Measurements from ENCODE around the gene CHAC2. TPM values are rescaled to one million over a fixed set of nuclear protein-coding genes. Genes with fewer than 3 reads are reported as not detected.

The CHAC2 gene
- total RNA-seq, 1 experiment from 2014 or later: 8.4 TPM

DNA sequence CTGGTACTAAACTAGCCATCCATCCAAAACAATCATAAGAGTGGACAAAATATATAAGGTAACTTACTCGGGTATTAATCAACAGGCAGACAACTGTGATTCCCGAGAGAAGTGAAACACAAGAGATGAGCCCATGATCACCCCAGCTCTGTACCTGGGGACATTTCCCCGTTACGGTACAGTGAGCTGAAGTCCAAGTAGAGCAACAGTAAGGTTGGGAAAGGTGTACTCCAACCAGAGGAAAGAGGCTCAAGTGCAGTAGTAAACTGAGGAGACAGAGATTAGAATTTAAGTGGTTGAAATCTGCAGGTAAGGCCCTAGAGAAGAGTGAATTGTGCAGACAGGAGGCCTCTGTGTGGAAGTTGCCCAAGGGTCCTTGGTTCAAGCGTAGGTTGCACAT, 30.5 kb upstream of the CHAC2 start:
- no peak for ATAC-seq

More for the DNA sequence above, 30.5 kb upstream of the CHAC2 start:
- no peak for DNase-seq (ENCODE audit: low read depth, low spot score)
- H3K79me2 ChIP-seq (ENCODE audit: insufficient read depth, low read length): no peaks in the 10 kb centered on the region
- POLR2A ChIA-PET: no interaction called here
- no peaks in the 10 kb centered on the region for H3K36me3 ChIP-seq (ENCODE audit: control insufficient read depth in 1 of 2, insufficient read depth in 2 of 2, low read length in 2 of 2)
- intact Hi-C loops (cut with micrococcal nuclease): no loop called here
- H3K27me3 ChIP-seq (ENCODE audit: insufficient read depth, low read length): no peaks in the 10 kb centered on the region
- TF ChIP-seq EZH2phosphoT487 (IDR thresholded peaks at IDR 0.05; ENCODE audit: borderline replicate concordance): no peak
- no peak for TF ChIP-seq EZH2 (IDR thresholded peaks at IDR 0.05)
- no peak for TF ChIP-seq SP1 (IDR thresholded peaks at IDR 0.05; ENCODE audit: low read depth)
- no peak for TF ChIP-seq POLR2A (IDR thresholded peaks at IDR 0.05; ENCODE audit: borderline replicate concordance, extremely low read depth, insufficient read depth, insufficient read length)
- TF ChIP-seq SIN3A (IDR thresholded peaks at IDR 0.05; ENCODE audit: low read depth): no peak
- no peak for TF ChIP-seq ELF1 (IDR thresholded peaks at IDR 0.05; ENCODE audit: borderline replicate concordance, low read depth)
- TF ChIP-seq, protein P1, sequence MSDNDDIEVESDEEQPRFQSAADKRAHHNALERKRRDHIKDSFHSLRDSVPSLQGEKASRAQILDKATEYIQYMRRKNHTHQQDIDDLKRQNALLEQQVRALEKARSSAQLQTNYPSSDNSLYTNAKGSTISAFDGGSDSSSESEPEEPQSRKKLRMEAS (IDR thresholded peaks at IDR 0.05): no peak
- no peak for TF ChIP-seq YY1 (IDR thresholded peaks at IDR 0.05; ENCODE audit: extremely low read depth, insufficient replicate concordance, low read depth, low read length)
- no peak for TF ChIP-seq TCF7L2 (IDR thresholded peaks at IDR 0.05; ENCODE audit: borderline replicate concordance, extremely low read depth, insufficient read depth, insufficient read length)
- TF ChIP-seq REST (IDR thresholded peaks at IDR 0.05; ENCODE audit: low read depth): no peak
- TF ChIP-seq CEBPB (IDR thresholded peaks at IDR 0.05; ENCODE audit: low read depth): no peak
- no peak for TF ChIP-seq ZNF274 (IDR thresholded peaks at IDR 0.05; ENCODE audit: low read depth, low read length)
- no peak for TF ChIP-seq JUND (IDR thresholded peaks at IDR 0.05)
- TF ChIP-seq RAD21 (IDR thresholded peaks at IDR 0.05; ENCODE audit: low read depth): no peak
- no peak for TF ChIP-seq POLR2AphosphoS5 (IDR thresholded peaks at IDR 0.05; ENCODE audit: low read depth, low read length)
- no peak for TF ChIP-seq FOSL1 (IDR thresholded peaks at IDR 0.05; ENCODE audit: low read depth)
- TF ChIP-seq CBX3 (IDR thresholded peaks at IDR 0.05; ENCODE audit: low read depth): no peak
- TF ChIP-seq SRF (IDR thresholded peaks at IDR 0.05; ENCODE audit: low read depth): no peak
- no peak for TF ChIP-seq ZFX (IDR thresholded peaks at IDR 0.05)
- no peaks in the 10 kb centered on the region for H3K4me1 ChIP-seq (ENCODE audit: control insufficient read depth in 1 of 2, insufficient read depth in 2 of 2, low read length in 2 of 2)
- no peak overlapping the region for H3K4me2 ChIP-seq (ENCODE audit: low read length)
- H3K9ac ChIP-seq (ENCODE audit: low read length): no peak overlapping the region
- H3K9me3 ChIP-seq (ENCODE audit: control insufficient read depth in 1 of 2, insufficient read depth in 1 of 2, low read depth in 1 of 2, low read length in 2 of 2): no peaks in the 10 kb centered on the region
- CTCF ChIA-PET: no interaction called here
- no peaks in the 10 kb centered on the region for H3K9me2 ChIP-seq (ENCODE audit: insufficient read depth)
- H3K27ac ChIP-seq (ENCODE audit: low read depth, low read length): no peak overlapping the region
- H4K20me1 ChIP-seq (ENCODE audit: insufficient read depth): no peaks in the 10 kb centered on the region
- no peak overlapping the region for H2AFZ ChIP-seq (ENCODE audit: low read depth, low read length, poor library complexity, severe bottlenecking)
- no peak overlapping the region for H3K4me3 ChIP-seq (replicated peaks in 1 of 2; ENCODE audit: low read depth in 1 of 2, low read length in 2 of 2)
- RAD21 ChIA-PET (ENCODE audit: low non-redundant PET in 1 of 2, low total read pairs in 2 of 2, uncharacterized antibody in 2 of 2, unreplicated experiment in 2 of 2): no interaction called here
- BruUV-seq (replicated peaks): no TSS peak
